Mammary epithelial cell (primary cell): ENCODE data around the gene NELFB.

Source experiments
- CTCF ChIP-seq, 2 donors: IDR thresholded peaks in 1 of 2; conservative IDR thresholded peaks in 1 of 2; 2 replicates each; pipeline ENCODE4 v1.5.1; 2011 to 2012; ENCODE audit warnings: inconsistent platforms in 2 of 2, low read length in 2 of 2, mild to moderate bottlenecking in 2 of 2, control low read depth in 1 of 2, low read depth in 1 of 2; ENCODE audit not compliant: insufficient read depth in 1 of 2; ENCODE audit errors: extremely low read depth in 1 of 2
- EZH2 ChIP-seq: IDR thresholded peaks from 2 replicates; pipeline ENCODE4 v1.6.1; 2012; ENCODE audit warnings: low read length, inconsistent platforms, borderline replicate concordance

GRCh38 chr9:137315581-137316011, 60.5 kb downstream of the NELFB start:
- TF ChIP-seq CTCF (conservative IDR thresholded peaks at IDR 0.05 in 1 of 2, IDR thresholded peaks at IDR 0.05 in 1 of 2; ENCODE audit: extremely low read depth in 1 of 2, insufficient read depth in 1 of 2, low read depth in 1 of 2, low read length in 2 of 2) = no peak
- no peak for TF ChIP-seq EZH2
